ENCODE results near the gene ASTE1.

GRCh38 chr3:130991126-130991525, 35.5 kb downstream of the ASTE1 start:
- TF ChIP-seq CTCF (conservative IDR thresholded peaks at IDR 0.05; ENCODE audit: low read depth, low read length) (no peak), EZH2 (IDR thresholded peaks at IDR 0.05; ENCODE audit: low read length, unreplicated experiment) (no peak)

Measured in PC-3 (cell line).